NCI-H2227 treated with DMSO at 0.1 percent for 48 hours (cell line): ENCODE data around the gene PPCDC.

Source experiments
- DNase-seq: peaks from one replicate; lab custom pipeline; 2025; lab: John Stamatoyannopoulos, UW

Gene PPCDC

GRCh38 chr15:75023181-75023871 is at the start of gene PPCDC:
TSS of gene PPCDC (plus strand) at chr15:75023590. CDS start at chr15:75028319, 4,729 bp downstream.
- peak; percentile 90 for DNase-seq

GRCh38 chr15:74976159-74976558 is 47.2 kb upstream of the PPCDC start:
- DNase-seq: no peak

- DNase-seq: no peak
These were observed 45.8 kb upstream of the PPCDC start for GRCh38 chr15:74977599-74977998.

GRCh38 chr15:74978077-74978476 is 45.3 kb upstream of the PPCDC start:
- no peak for DNase-seq

- DNase-seq: no peak
These were observed 44.9 kb upstream of the PPCDC start for GRCh38 chr15:74978503-74978902.

GRCh38 chr15:74982183-74982582 is 41.2 kb upstream of the PPCDC start:
- no peak for DNase-seq

DNA sequence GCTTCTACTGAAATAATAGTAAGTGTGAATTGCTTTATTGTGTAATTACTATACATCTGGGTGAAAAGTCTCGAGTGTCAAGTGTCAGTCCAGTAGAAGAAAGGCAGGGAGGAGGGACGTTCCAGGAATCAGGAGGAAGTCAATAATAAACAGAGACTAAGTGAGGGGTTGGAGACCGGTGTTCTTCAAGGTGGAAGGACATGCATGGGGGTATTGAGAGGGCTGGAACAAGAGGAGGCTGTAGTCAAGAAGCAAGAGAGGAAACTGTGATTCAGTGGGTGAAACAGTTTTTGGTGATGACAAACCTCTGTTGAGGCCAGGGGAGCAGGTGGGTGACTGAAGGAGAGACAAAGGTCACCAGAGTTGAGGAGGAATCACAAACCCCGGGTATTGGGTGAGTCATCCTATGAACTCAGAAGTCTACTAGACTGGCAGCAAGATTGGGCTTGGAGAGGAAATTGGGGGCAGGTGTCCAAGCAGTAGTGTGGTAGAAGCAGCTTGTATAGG is 39.6 kb upstream of the PPCDC start:
- no peak for DNase-seq

DNA sequence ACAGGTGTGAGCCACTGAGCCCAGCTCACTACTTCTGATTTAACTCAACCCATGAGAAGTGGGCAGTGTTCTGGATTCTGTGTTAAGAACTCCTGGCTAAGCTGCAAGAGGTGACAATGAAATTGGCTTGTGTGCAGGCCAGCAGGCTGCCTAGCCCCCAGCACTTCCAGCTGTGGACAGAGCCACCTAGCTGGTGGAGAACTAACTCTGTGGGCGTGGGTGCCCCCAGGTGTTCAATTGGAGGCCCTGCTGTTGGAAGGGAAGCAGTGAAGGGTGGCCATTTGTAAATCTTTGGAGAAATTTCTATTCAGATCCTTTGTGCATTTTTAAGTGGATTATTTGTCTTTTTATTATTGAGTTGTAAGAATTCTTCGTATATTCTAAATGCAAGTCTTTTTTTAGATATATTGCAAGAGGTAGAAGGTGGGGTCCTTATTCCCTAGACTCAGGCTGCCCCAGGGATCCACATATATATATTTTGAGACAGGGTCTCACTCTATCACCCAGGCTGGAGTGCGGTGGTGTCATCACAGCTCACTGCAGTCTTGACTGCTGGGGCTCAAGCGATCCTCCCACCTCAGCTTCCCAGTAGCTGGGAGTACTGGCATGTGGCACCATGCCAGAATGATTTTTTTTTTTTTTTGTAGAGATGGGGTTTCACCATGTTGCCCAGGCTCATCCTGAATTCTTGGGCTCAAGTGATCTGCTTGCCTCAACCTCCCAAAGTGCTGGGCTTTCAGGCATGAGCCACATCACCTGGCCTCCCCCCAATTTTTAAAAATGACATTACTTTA is 35.2 kb upstream of the PPCDC start:
- no peak for DNase-seq

GRCh38 chr15:74989527-74989926 is 33.9 kb upstream of the PPCDC start:
- DNase-seq: no peak

- DNase-seq: no peak
These were observed 30.8 kb upstream of the PPCDC start for GRCh38 chr15:74992619-74993018.

DNA sequence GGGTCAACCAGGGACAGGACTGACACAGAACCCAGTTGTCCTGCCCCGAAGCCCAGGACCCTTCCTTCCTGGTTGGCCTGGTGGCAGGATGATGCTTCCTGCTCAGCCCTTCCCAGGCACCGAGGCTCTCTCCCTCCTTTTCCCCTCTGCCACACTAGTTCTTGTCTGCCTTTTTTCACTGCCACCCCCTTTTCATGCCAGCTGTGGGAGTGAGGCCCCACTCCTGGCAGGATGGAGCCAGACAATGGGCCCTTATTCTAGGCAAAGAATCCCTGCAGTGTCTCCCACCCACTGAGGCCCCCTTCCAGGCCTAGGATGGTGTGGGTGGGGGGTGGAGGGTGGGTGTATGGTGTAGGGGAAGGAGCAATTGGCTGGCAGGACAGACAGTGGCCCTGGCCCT is 29.2 kb upstream of the PPCDC start:
- DNase-seq: no peak

- DNase-seq: no peak
These were observed 28.7 kb upstream of the PPCDC start for GRCh38 chr15:74994685-74995084.

- peak; percentile 80 for DNase-seq
These were observed 28.1 kb upstream of the PPCDC start, which contains the start of gene SCAMP5 for GRCh38 chr15:74995182-74995778. TSS of gene SCAMP5 (plus strand) at chr15:74995563. CDS start at chr15:75011840, 16,277 bp downstream.

DNA sequence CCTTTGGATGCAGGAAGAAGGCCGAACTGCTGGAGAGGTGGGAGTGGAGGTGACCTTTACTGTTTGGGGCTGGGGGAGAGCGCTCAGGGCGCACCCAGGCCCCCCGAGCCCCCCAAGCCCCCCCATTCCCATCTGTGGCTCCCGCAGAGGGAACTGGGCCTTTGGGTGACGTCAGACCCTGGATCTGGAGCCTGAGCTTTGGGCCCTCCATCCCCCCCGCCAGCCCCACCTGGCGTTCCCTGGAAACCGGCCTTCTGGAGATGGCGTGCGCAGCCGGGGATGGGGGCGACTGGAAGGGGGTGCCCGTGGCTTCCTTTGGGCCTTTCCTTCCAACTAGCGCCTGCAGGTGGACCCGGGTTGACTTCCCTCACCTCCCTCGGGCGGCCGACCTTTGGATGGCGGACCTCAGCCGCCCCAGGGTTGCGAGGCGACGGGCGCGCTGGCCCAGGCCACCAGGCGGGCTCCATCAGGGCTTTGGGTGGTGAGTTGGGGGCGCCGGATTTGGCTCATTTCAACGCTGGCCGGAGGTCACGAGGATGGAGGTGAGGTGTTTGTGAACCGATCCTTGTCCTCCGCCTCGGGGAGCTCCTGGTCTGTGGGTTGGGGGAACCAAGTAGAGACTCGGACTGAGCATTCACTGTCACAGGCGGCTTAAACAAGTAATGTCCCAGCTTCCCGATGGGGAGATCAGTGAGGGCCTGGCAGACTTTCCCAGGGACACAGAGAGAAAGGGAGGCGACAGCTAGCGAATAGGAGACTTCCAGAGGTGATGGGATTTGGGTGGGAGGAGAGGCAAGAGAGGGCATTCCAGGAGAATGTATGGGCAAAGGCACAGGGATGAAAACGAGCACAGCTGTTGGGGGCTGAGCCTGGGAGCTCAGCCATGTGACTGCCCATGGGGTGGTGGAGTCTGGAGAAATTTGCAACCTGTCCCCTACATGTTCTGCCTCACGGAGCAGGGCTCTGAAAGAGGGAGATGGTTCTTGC is 27.3 kb upstream of the PPCDC start:
- DNase-seq: no peak

DNA sequence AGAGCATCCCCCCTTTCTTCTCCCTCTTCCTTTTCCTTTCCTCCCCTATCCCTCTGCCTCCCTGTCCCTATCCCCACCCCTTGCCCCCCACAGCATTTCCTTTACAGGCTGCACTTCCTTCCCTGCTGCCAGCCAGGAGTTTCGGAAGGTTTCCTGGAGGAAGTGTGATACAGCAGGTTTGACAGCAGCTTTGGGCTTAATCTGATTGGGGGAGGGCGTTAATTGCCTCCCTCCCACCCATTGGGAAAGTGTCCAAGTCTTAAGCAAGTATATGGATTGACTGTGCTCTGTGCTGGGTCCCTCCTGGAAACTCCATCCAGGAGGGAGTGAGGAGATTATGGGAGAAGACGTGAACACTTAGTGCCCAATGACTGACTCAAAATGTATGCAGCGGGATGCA is 26.2 kb upstream of the PPCDC start:
- DNase-seq: no peak

DNA sequence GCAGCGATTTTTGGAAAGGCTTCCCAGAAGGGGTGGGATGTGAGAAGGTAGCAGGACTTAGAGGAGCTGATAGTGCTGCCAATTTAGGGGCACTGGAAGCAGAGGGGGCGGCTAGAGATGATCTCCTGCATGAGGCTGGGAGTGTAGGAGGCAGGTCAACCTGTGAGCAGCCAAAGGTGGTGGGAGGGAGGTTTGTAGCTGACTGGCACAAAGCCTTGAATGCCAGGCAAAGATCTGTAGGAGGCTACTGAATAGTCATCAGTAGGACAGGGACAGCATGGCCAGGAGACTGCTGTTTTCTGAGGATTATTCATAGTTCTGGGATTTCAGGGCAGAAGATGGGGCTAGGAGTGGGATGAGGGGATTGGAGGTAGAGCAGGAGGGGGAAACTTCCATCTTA is 25.8 kb upstream of the PPCDC start:
- no peak for DNase-seq

DNA sequence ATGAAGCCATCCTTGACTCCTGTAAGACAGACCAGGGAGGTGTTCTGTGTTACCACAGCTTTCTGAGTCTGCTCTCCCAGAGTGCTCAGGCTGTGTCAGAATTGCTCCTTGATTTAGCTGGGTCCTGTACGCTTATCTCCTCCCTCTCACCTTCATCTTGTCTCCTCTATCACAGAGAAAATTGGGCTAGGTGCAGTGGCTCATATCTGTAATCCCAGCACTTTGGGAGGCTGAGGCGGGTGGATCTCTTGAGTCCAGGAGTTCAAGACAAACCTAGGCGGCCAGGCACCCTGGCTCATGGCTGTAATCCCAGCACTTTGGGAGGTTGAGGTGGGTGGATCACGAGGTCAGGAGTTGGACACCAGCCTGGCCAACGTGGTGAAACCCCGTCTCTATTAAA is 22.1 kb upstream of the PPCDC start:
- no peak for DNase-seq

GRCh38 chr15:75002398-75002797 is 21.0 kb upstream of the PPCDC start:
- DNase-seq: no peak

DNA sequence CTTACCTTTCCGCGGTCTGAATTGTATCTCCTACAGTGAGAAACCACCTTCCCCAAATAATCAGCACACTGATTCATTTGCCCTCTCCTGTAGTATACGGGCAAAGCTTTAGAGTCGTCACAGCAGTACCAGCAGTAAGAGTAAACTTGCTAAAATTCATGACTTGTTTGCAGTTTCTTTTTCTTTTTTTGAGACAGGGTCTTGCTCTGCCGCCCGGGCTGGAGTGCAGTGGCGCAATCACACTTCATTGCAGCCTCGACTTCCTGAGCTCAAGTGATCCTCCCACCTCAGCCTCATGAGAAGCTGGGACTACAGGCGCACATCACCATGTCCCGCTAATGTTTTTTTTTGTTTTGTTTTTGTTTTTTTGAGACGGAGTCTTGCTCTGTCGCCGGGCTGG is 16.2 kb upstream of the PPCDC start:
- no peak for DNase-seq

DNA sequence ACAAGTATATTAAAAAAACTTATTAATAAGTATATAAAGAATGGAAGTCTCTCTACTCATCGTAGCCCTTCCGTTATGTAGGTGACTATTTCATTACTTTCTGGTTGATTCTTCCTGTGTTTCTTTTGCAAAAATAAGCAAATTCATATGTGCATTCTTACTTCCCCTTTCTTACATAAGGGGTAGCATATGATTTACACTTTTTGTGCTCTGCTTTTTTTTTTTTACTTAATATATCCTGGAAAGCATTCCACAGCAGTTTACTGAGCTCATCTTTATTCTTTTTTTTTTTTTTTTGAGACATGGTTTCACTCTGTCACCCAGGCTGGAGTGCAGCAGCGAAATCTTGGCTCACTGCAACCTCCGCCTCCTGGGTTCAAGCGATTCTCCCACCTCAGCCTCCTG is 15.2 kb upstream of the PPCDC start:
- DNase-seq: no peak

DNA sequence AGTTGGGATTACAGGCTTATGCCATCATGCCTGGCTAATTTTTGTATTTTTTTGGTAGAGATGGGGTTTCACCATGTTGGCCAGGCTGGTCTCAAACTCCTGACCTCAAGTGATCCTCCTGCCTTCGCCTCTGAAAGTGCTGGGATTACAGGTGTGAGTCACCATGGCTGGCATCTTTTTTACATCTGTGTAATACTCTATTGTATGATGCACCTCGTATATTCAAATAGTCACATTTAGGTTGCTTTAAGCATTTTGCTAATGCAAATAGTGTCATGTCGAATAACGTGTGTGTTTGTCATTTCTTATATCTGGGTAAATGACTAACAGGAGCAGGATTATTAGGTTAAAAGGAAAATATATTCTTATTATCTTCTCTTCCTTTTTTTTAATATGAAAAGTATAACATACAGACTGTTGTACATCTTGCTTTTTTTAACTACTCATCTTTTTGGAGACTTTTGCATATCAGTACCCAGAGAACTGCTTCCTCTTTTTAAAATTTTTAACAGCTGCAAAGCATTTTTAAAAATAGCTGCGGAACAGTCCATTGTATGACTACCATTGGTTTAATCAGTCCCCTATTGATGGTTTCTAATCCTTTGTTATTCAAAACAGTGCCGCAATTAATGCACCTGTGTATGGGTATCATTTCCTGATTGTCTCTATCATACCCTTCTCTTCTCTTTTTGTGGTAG is 14.6 kb upstream of the PPCDC start:
- no peak for DNase-seq
